ENCODE data around the gene KCNA3.

DNA sequence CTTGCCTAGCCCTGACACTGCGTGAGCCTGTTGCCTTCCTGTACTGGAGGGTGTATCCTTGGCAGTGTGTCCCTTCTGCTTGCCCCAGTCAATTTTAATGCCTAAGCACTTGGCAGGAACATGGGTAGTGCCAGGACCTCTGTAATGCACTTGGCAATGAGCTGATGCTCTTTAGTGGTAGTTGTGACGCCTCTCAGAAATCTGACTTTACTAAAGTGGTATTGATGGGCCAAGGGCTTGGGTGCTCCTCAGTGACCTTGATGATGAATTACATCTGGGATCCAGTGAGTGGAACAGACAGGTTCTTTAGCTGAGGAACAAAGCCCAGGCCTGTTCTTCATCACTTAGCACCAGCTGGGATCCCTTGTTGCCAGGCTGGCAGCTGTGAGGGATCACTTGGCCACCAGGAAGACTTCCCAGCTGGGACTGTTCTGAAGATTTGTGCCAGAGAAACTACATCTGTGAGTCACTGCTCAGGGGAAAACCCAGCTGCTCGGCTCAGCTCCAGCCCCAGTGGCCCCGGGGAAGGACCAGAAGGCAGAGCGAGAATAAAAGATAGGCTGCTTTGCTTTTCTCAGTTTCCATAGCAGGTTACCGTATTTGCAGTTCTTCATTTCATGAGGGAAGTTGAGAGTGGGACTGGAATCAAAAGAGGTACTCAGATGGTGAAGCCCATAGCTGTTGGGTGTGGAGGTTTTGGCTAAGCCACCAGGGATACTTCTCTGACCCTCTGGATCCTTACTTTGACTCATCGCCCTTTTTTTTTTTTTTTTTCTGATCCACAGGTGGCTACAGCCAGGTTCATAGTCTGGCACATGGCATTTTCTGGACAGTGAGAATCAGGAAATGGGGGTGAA lies 40.1 kb downstream of the KCNA3 start:
- TF ChIP-seq, protein P1, sequence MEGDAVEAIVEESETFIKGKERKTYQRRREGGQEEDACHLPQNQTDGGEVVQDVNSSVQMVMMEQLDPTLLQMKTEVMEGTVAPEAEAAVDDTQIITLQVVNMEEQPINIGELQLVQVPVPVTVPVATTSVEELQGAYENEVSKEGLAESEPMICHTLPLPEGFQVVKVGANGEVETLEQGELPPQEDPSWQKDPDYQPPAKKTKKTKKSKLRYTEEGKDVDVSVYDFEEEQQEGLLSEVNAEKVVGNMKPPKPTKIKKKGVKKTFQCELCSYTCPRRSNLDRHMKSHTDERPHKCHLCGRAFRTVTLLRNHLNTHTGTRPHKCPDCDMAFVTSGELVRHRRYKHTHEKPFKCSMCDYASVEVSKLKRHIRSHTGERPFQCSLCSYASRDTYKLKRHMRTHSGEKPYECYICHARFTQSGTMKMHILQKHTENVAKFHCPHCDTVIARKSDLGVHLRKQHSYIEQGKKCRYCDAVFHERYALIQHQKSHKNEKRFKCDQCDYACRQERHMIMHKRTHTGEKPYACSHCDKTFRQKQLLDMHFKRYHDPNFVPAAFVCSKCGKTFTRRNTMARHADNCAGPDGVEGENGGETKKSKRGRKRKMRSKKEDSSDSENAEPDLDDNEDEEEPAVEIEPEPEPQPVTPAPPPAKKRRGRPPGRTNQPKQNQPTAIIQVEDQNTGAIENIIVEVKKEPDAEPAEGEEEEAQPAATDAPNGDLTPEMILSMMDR (IDR thresholded peaks at IDR 0.05) = no peak
- TF ChIP-seq POLR2A (IDR thresholded peaks at IDR 0.05) = no peak
